ENCODE measurements around the gene CFAP69.
"Not testable (repeated sequence)": the region's sequence is repeated elsewhere in the genome, so short reads cannot be mapped to it uniquely, and the experiment has no call there.

The CFAP69 gene

GRCh38 chr7:90272242-90272641, 27.3 kb downstream of the CFAP69 start:
- no peak for DNase-seq

GRCh38 chr7:90274161-90274560, 29.2 kb downstream of the CFAP69 start:
- DNase-seq: no peak

- DNase-seq: no peak
These were observed 31.2 kb downstream of the CFAP69 start for GRCh38 chr7:90276033-90276728.

GRCh38 chr7:90288154-90288553, 43.2 kb downstream of the CFAP69 start:
- DNase-seq: no peak

GRCh38 chr7:90290244-90291113, 45.5 kb downstream of the CFAP69 start:
- no peak for DNase-seq

GRCh38 chr7:90298145-90299038, 53.4 kb downstream of the CFAP69 start:
- peak; percentile 11 for DNase-seq

GRCh38 chr7:90303241-90303640, 58.3 kb downstream of the CFAP69 start:
- no peak for DNase-seq

- no peak for DNase-seq
These were observed 64.9 kb downstream of the CFAP69 start for GRCh38 chr7:90309872-90310271.

- DNase-seq: no peak
These were observed 66.2 kb downstream of the CFAP69 start for GRCh38 chr7:90311175-90311574.

GRCh38 chr7:90312745-90313144, 67.8 kb downstream of the CFAP69 start:
- peak; percentile 4 for DNase-seq

GRCh38 chr7:90313907-90314306, 68.9 kb downstream of the CFAP69 start:
- DNase-seq: no peak

- no peak for DNase-seq
These were observed 75.0 kb downstream of the CFAP69 start for GRCh38 chr7:90320014-90320413.

- DNase-seq: no peak
These were observed 75.4 kb downstream of the CFAP69 start for GRCh38 chr7:90320418-90320800.

GRCh38 chr7:90320801-90321494, 76.0 kb downstream of the CFAP69 start, which contains the start of gene FAM237B:
TSS of gene FAM237B (minus strand) at chr7:90321304. CDS start at chr7:90319748, 1,556 bp downstream.
- no peak for DNase-seq

- no peak for DNase-seq
These were observed 77.9 kb downstream of the CFAP69 start for GRCh38 chr7:90322837-90323236.

GRCh38 chr7:90326500-90326899, 81.5 kb downstream of the CFAP69 start:
- no peak for DNase-seq

- no peak for DNase-seq
These were observed 89.3 kb downstream of the CFAP69 start for GRCh38 chr7:90334193-90334843.

GRCh38 chr7:90334926-90335325, 90.0 kb downstream of the CFAP69 start:
- DNase-seq: not testable (repeated sequence)

GRCh38 chr7:90337106-90337505, 92.1 kb downstream of the CFAP69 start:
- DNase-seq: no peak

GRCh38 chr7:90345016-90345415, 100.0 kb downstream of the CFAP69 start:
- no peak for DNase-seq

GRCh38 chr7:90345595-90346335, 100.8 kb downstream of the CFAP69 start:
- peak; percentile 4 for DNase-seq

All from CD4-positive, alpha-beta T cell treated with Interleukin-12 subunit alpha and Interleukin-12 subunit beta, for 1 hour (primary cell).